CD14-positive monocyte (primary cell): ENCODE data around the gene EIF1. TPM values are rescaled to one million over a fixed set of nuclear protein-coding genes. Genes with fewer than 3 reads are reported as not detected.

ENCODE experiments used
- DNase-seq, 3 donors: peaks; one replicate each; pipeline ENCODE4 v3.0.0-alpha.2; 2011 to 2022
- H2AFZ ChIP-seq: 2 replicates; pipeline ENCODE4 v1.6.0; 2012; ENCODE audit warnings: mild to moderate bottlenecking, low read depth, low read length, inconsistent platforms; ENCODE audit not compliant: insufficient read depth, poor library complexity, severe bottlenecking
- H3K27ac ChIP-seq, 2 donors: 1 replicate in 1 of 2; 2 replicates in 1 of 2; pipeline ENCODE4 v1.5.1; 2012 to 2013; ENCODE audit warnings: low read length in 2 of 2, control low read depth in 1 of 2, inconsistent platforms in 1 of 2, low read depth in 1 of 2, mild to moderate bottlenecking in 1 of 2
- H3K27me3 ChIP-seq, 2 donors: one replicate each; pipeline versions ENCODE4 v1.6.0 to v1.6.1; 2011 to 2013; ENCODE audit warnings: low read length in 2 of 2; ENCODE audit not compliant: control insufficient read depth in 2 of 2, insufficient read depth in 2 of 2
- H3K36me3 ChIP-seq, 2 donors: replicated peaks in 1 of 2; 1 replicate in 1 of 2; 2 replicates in 1 of 2; pipeline versions ENCODE4 v1.5.1 to v1.6.1; 2012 to 2013; ENCODE audit warnings: low read length in 2 of 2, control low read depth in 1 of 2, inconsistent platforms in 1 of 2, mild to moderate bottlenecking in 1 of 2; ENCODE audit not compliant: insufficient read depth in 2 of 2, control insufficient read depth in 1 of 2
- H3K4me1 ChIP-seq, 2 donors: 1 replicate in 1 of 2; 2 replicates in 1 of 2; pipeline versions ENCODE4 v1.5.1 to v1.6.1; 2012 to 2013; ENCODE audit warnings: low read length in 2 of 2, control low read depth in 1 of 2, inconsistent platforms in 1 of 2, mild to moderate bottlenecking in 1 of 2, moderate library complexity in 1 of 2; ENCODE audit not compliant: insufficient read depth in 2 of 2, control insufficient read depth in 1 of 2
- H3K4me2 ChIP-seq: replicated peaks from 2 replicates; pipeline ENCODE3; 2012; ENCODE audit warnings: low read length, moderate library complexity, mild to moderate bottlenecking; ENCODE audit not compliant: poor library complexity, severe bottlenecking; ENCODE audit errors: extremely low read depth
- H3K4me3 ChIP-seq, 3 experiments: fragments of 200-600 bp in 1 of 3; sonication (generic) in 1 of 3; replicated peaks in 1 of 3; 1 replicate in 2 of 3; 2 replicates in 1 of 3; pipeline ENCODE4 v1.5.1; 2011 to 2013; ENCODE audit warnings: low read length in 3 of 3, mild to moderate bottlenecking in 3 of 3, control low read depth in 2 of 3, low read depth in 2 of 3, inconsistent platforms in 1 of 3, moderate library complexity in 1 of 3
- H3K79me2 ChIP-seq: 2 replicates; pipeline ENCODE4 v1.6.0; 2012; ENCODE audit warnings: mild to moderate bottlenecking, control low read depth, inconsistent platforms, low read length, moderate library complexity; ENCODE audit not compliant: insufficient read depth
- H3K9ac ChIP-seq: 2 replicates; pipeline ENCODE4 v1.6.0; 2017; ENCODE audit warnings: low read length, mild to moderate bottlenecking; ENCODE audit not compliant: insufficient read depth, poor library complexity, severe bottlenecking
- H3K9me3 ChIP-seq, 2 donors: replicated peaks in 1 of 2; 1 replicate in 1 of 2; 2 replicates in 1 of 2; pipeline versions ENCODE4 v1.5.1 to v1.6.1; 2012 to 2013; ENCODE audit warnings: low read length in 2 of 2, control low read depth in 1 of 2; ENCODE audit not compliant: control insufficient read depth in 1 of 2, insufficient read depth in 1 of 2
- H4K20me1 ChIP-seq: 2 replicates; pipeline ENCODE4 v1.6.0; 2012; ENCODE audit warnings: mild to moderate bottlenecking, low read length, control low read depth, moderate library complexity; ENCODE audit not compliant: insufficient read depth
- H3K27ac Mint-ChIP-seq, 7 donors: one replicate each; pipeline ENCODE4 v1.8.0; 2020; ENCODE audit warnings: mild to moderate bottlenecking in 7 of 7, mixed read lengths in 7 of 7, moderate library complexity in 6 of 7, inconsistent platforms in 2 of 7
- H3K27me3 Mint-ChIP-seq, 3 donors: one replicate each; pipeline ENCODE4 v1.8.0; 2021 to 2022; ENCODE audit warnings: low read depth in 3 of 3, mild to moderate bottlenecking in 3 of 3, mixed read lengths in 3 of 3, moderate library complexity in 3 of 3, inconsistent platforms in 1 of 3
- H3K36me3 Mint-ChIP-seq, 2 donors: one replicate each; pipeline ENCODE4 v1.8.0; 2020; ENCODE audit warnings: mixed read lengths in 2 of 2, inconsistent platforms in 1 of 2, mild to moderate bottlenecking in 1 of 2
- H3K4me1 Mint-ChIP-seq: one replicate; pipeline ENCODE4 v1.8.0; 2020; ENCODE audit warnings: mild to moderate bottlenecking, mixed read lengths
- H3K4me3 Mint-ChIP-seq, 2 donors: one replicate each; pipeline ENCODE4 v1.8.0; 2020; ENCODE audit warnings: mild to moderate bottlenecking in 2 of 2, mixed read lengths in 2 of 2, moderate library complexity in 1 of 2
- H3K9me3 Mint-ChIP-seq, 7 donors: one replicate each; pipeline ENCODE4 v1.8.0; 2020 to 2022; ENCODE audit warnings: mixed read lengths in 7 of 7, mild to moderate bottlenecking in 6 of 7, moderate library complexity in 6 of 7, inconsistent platforms in 2 of 7
- whole genome bisulfite sequencing: methylation state at CpG from one replicate; pipeline ENCODE4 v1.1.5; 2013; ENCODE audit warnings: missing lambda C conversion rate; ENCODE audit not compliant: insufficient coverage; 5-methylcytosine and 5-hydroxymethylcytosine counted together
- intact Hi-C, 2 donors: fragments of 100-400 bp; cut with micrococcal nuclease; formaldehyde crosslinking; loops; one replicate each; pipeline versions ENCODE4 v1.15.0 to v1.15.1; 2023
- polyA plus RNA-seq, 3 donors: library from polyadenylated mRNA; depleted of rRNA in 1 of 3; unstranded in 2 of 3; stranded (reverse) in 1 of 3; fragments of 300-500 nt in 2 of 3; fragments of >200 nt in 1 of 3; fragmentation: Illumina TruSeq in 2 of 3; gene quantifications; 1 replicate in 2 of 3; 2 replicates in 1 of 3; pipeline ENCODE4 v1.2.3, GENCODE V29; 2012 to 2021
- TF ChIP-seq, protein P1 (sequence below): fragments of 200-600 bp; IDR thresholded peaks from one replicate; pipeline ENCODE4 v1.8.0; 2022; ENCODE audit warnings: antibody characterized with exemption, mild to moderate bottlenecking

Gene EIF1
- polyA plus RNA-seq, 3 donors: 1,176 to 1,536 (median 1,425) TPM

DNA sequence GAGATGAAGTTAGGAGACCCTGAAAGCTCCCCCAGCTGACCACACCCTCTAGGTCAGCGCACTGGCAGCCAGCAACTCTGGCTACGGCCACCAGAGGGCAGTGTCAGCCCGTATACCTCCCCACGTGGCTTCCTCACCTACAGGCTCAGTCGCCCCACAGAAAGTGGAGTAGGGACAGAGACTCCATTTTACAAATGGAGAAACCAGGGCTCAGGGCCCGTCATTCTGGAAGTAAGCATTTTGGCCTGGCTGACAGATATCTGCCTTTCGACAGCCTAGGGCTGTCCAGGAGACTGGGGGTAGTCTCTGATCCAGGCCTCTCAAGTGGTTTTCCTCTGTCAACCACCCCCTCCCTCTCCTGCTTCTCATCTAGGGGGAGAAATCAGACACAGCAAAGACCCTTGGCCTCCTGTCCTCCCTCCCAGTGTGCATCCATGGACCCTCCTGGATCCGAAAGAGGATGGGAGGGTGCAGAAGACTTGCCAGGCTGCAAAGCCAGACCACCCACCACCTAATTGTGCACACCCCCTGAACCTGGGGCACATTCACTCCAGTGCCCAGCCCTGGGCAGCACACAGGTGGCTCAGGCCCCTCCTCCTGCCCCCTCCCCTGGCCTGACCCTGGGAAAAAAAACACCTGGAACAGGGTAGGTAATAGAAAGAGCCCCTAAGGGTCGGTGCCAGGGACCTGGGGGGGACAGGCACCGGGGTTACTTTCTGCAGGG is 49.6 kb downstream of the EIF1 start:
- Mint-ChIP-seq H3K9me3 (peaks cover 0 to 10% (median 2%) of the 10 kb centered on the region in 7 donors), H3K27me3 (peaks cover 36 to 48% (median 46%) of the 10 kb centered on the region in 3 donors), H3K4me1 (peaks cover 7% of the 10 kb centered on the region), H3K27ac (no peak overlapping the region), H3K4me3 (peak overlapping the region in 1 of 2 donors; percentile 48), H3K36me3 (peaks cover 0 to 5% of the 10 kb centered on the region in 2 donors)
- Histone ChIP-seq H4K20me1 (no peaks in the 10 kb centered on the region), H3K9ac (no peak overlapping the region), H3K4me2 (no peak overlapping the region), H3K79me2 (no peaks in the 10 kb centered on the region), H3K9me3 (no peaks in the 10 kb centered on the region), H3K4me1 (peaks cover 6 to 8% of the 10 kb centered on the region in 2 donors), H3K36me3 (no peaks in the 10 kb centered on the region), H2AFZ (peak overlapping the region; percentile 40), H3K4me3 (no peak overlapping the region), H3K27ac (no peak overlapping the region), H3K27me3 (peaks cover 19 to 38% of the 10 kb centered on the region in 2 donors)
- TF ChIP-seq, protein P1, sequence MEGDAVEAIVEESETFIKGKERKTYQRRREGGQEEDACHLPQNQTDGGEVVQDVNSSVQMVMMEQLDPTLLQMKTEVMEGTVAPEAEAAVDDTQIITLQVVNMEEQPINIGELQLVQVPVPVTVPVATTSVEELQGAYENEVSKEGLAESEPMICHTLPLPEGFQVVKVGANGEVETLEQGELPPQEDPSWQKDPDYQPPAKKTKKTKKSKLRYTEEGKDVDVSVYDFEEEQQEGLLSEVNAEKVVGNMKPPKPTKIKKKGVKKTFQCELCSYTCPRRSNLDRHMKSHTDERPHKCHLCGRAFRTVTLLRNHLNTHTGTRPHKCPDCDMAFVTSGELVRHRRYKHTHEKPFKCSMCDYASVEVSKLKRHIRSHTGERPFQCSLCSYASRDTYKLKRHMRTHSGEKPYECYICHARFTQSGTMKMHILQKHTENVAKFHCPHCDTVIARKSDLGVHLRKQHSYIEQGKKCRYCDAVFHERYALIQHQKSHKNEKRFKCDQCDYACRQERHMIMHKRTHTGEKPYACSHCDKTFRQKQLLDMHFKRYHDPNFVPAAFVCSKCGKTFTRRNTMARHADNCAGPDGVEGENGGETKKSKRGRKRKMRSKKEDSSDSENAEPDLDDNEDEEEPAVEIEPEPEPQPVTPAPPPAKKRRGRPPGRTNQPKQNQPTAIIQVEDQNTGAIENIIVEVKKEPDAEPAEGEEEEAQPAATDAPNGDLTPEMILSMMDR: peak; percentile 97
- WGBS: no CpG with 5 or more reads among the region's 10 CpGs
- intact Hi-C loops: loop anchor here (1.0 to 2.0 kb wide), 2 partner anchors 63 kb away; no protein-coding TSS in a partner anchor
- peak; percentile 73 to 80 (median 77) for DNase-seq

DNA sequence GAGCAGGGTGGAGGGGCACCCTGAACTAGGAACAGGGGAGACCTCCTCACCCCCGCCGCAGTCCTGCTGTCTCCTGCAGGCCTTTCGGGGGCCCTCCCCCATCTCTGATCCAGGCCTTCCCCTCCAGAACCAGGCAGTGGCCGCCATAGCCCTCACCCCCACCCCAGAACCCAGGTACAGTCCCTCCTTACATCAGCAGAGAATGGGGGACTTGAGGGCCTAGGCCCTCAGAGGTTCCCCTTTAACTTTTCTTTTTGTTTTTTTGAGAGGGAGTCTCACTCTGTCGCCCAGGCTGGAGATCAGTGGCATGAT is 50.1 kb downstream of the EIF1 start:
- intact Hi-C loops: loop anchor here (1.0 to 2.0 kb wide), 2 partner anchors 62 to 63 kb away; no protein-coding TSS in a partner anchor
- Mint-ChIP-seq H3K27ac (no peak overlapping the region), H3K4me1 (peaks cover 4% of the 10 kb centered on the region), H3K4me3 (no peak overlapping the region), H3K9me3 (peaks cover 0 to 8% (median 1%) of the 10 kb centered on the region in 7 donors), H3K27me3 (peaks cover 33 to 43% (median 42%) of the 10 kb centered on the region in 3 donors), H3K36me3 (peaks cover 0 to 3% of the 10 kb centered on the region in 2 donors)
- peaks cover 6 to 8% of the 10 kb centered on the region in 2 donors for H3K4me1 ChIP-seq
- H3K36me3 ChIP-seq: no peaks in the 10 kb centered on the region
- TF ChIP-seq, protein P1: no peak
- no peaks in the 10 kb centered on the region for H3K79me2 ChIP-seq
- no peak overlapping the region for H2AFZ ChIP-seq
- peaks cover 17 to 33% of the 10 kb centered on the region in 2 donors for H3K27me3 ChIP-seq
- H4K20me1 ChIP-seq: no peaks in the 10 kb centered on the region
- H3K27ac ChIP-seq: no peak overlapping the region
- no CpG with 5 or more reads among the region's 5 CpGs for WGBS
- H3K9ac ChIP-seq: no peak overlapping the region
- no peak overlapping the region for H3K4me3 ChIP-seq
- no peak for DNase-seq
- no peak overlapping the region for H3K4me2 ChIP-seq
- H3K9me3 ChIP-seq: no peaks in the 10 kb centered on the region
